ENCODE measurements around the gene TTLL5.
"Not testable (repeated sequence)": the region's sequence is repeated elsewhere in the genome, so short reads cannot be mapped to it uniquely, and the experiment has no call there.

The TTLL5 gene

DNA sequence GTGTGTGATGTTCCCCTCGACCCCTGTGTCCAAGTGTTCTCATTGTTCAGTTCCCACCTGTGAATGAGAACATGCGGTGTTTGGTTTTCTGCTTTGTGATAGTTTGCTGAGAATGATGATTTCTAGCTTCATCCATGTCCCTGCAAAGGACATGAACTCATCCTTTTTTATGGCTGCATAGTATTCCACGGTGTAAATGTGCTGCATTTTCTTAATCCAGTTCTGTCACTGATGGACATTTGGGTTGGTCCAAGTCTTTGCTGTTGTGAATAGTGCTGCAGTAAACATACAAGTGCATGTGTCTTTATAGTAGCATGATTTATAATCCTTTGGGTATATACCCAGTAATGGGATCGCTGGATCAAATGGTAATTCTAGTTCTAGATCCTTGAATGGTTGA is 259.4 kb downstream of the TTLL5 start:
- not testable (repeated sequence) for DNase-seq (ENCODE audit: low read depth); H3K27me3 ChIP-seq (replicated peaks; ENCODE audit: control insufficient read depth, insufficient read depth, low read length); H3K9ac ChIP-seq (ENCODE audit: low read length); H3K4me1 ChIP-seq (ENCODE audit: control insufficient read depth, insufficient read depth, low read length); H3K36me3 ChIP-seq (ENCODE audit: control insufficient read depth, insufficient read depth, low read length, severe bottlenecking); H3K9me3 ChIP-seq (ENCODE audit: control insufficient read depth, low read length); H3K4me3 ChIP-seq (ENCODE audit: low read length)

DNA sequence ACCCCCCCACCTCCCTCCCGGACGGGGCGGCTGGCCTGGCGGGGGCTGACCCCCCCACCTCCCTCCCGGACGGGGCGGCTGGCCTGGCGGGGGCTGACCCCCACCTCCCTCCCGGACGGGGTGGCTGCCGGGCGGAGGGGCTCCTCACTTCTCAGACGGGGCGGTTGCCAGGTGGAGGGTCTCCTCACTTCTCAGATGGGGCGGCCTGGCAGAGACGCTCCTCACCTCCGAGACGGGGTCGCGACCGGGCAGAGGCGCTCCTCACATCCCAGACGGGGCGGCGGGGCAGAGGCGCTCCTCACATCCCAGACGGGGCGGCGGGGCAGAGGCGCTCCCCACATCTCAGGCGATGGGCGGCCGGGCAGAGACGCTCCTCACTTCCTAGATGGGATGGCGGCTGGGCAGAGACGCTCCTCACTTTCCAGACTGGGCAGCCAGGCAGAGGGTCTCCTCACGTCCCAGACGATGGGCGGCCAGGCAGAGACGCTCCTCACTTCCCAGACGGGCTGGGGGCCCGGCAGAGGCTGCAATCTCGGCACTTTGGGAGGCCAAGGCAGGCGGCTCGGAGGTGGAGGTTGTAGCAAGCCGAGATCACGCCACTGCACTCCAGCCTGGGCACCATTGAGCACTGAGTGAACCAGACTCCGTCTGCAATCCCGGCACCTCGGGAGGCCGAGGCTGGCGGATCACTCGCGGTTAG is 264.2 kb downstream of the TTLL5 start:
- not testable (repeated sequence) for H3K9ac ChIP-seq (ENCODE audit: low read length); H3K9me3 ChIP-seq (ENCODE audit: control insufficient read depth, low read length); H3K4me1 ChIP-seq (ENCODE audit: control insufficient read depth, insufficient read depth, low read length); H3K4me3 ChIP-seq (ENCODE audit: low read length); H3K27me3 ChIP-seq (replicated peaks; ENCODE audit: control insufficient read depth, insufficient read depth, low read length); H3K36me3 ChIP-seq (ENCODE audit: control insufficient read depth, insufficient read depth, low read length, severe bottlenecking); DNase-seq (ENCODE audit: low read depth)

DNA sequence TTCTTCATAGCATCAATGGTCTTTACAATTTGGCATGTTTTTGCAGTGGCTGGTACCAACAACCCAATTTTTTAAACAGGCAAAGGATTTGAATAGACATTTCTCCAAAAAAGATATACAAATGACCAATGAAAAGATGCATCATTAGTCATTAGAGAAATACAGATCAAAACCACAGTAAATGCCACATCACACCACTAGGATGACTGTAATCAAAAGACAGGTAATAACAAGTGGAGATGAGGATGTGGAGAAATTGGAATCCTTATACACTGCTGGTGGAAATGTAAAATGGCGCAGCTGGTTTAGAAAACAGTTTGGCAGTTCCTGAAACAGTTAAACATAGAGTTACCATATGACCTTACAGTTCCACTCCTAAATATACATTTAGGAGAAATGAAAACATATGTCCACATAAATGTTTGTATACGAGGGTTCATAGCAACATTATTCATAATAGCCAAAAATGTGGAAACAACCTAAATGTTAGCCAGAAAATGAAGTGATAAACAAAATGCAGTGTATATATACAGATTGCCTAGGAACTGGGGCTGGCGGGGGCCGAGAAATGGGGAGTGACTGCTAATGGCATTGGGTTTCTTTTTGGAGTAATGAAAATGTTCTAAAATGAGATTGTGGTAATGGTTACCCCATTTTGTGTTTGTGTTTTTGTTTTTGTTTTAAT is 265.5 kb downstream of the TTLL5 start:
- DNase-seq (ENCODE audit: low read depth): no peak
- H3K36me3 ChIP-seq (ENCODE audit: control insufficient read depth, insufficient read depth, low read length, severe bottlenecking): peaks cover 6% of the 10 kb centered on the region
- no peaks in the 10 kb centered on the region for H3K9me3 ChIP-seq (ENCODE audit: control insufficient read depth, low read length)
- no peaks in the 10 kb centered on the region for H3K4me1 ChIP-seq (ENCODE audit: control insufficient read depth, insufficient read depth, low read length)
- no peaks in the 10 kb centered on the region for H3K27me3 ChIP-seq (replicated peaks; ENCODE audit: control insufficient read depth, insufficient read depth, low read length)
- no peak overlapping the region for H3K4me3 ChIP-seq (ENCODE audit: low read length)
- H3K9ac ChIP-seq (ENCODE audit: low read length): no peak overlapping the region

DNA sequence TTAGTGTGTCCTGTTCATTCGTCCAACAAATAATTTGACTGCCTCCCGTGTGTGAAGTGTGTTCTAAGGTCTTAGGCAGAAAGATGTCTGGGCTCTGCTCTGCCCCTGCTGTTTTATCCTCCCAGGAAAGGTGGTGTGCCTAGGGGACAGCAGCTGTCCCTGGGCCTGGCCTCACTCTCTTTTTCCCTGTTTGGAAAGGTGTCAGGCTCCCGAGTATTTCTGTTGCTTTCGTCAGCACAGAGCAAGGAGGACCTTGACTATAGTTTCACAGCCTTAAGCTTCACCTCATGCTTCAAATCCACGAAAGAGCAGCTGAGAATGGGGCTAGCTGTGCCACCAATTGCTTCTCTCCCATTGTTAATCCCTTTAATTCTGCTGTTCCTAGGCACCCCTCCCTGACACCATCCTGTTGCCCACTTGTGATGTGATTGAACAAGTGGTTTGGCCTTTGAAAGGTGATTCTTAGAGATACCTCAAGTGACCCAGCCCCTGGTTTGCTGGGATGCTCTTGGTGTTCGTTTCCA is 266.6 kb downstream of the TTLL5 start:
- peaks cover 6% of the 10 kb centered on the region for H3K36me3 ChIP-seq (ENCODE audit: control insufficient read depth, insufficient read depth, low read length, severe bottlenecking)
- H3K27me3 ChIP-seq (replicated peaks; ENCODE audit: control insufficient read depth, insufficient read depth, low read length): no peaks in the 10 kb centered on the region
- H3K9ac ChIP-seq (ENCODE audit: low read length): no peak overlapping the region
- no peak overlapping the region for H3K4me3 ChIP-seq (ENCODE audit: low read length)
- H3K4me1 ChIP-seq (ENCODE audit: control insufficient read depth, insufficient read depth, low read length): no peaks in the 10 kb centered on the region
- H3K9me3 ChIP-seq (ENCODE audit: control insufficient read depth, low read length): no peaks in the 10 kb centered on the region
- no peak for DNase-seq (ENCODE audit: low read depth)

DNA sequence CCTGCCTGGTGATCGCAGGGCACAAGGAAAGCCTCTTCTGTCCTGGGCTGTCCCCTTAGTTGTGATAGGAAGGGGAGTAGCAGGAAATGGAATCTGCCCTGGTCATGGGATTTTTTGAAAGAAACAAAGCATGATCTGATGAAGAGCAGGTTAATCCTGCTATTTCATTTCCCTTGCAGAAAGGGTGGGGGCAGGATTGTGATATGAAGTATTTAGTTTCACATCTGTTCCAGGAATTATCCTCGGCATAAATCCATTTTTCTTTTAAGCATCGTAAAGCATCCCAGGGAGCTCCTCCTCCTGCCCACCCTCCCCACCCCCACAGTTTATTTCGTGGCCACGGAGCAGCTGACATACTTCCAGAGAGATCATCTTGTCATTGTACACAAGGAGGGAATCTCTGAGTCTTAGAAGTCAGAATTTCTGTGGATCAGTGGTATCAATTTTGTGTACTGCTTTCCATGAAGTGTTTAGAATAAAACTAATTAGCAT is 267.7 kb downstream of the TTLL5 start:
- Histone ChIP-seq H3K9me3 (ENCODE audit: control insufficient read depth, low read length) (no peaks in the 10 kb centered on the region), H3K36me3 (ENCODE audit: control insufficient read depth, insufficient read depth, low read length, severe bottlenecking) (peaks cover 6% of the 10 kb centered on the region), H3K4me3 (ENCODE audit: low read length) (peak overlapping the region; percentile 60), H3K4me1 (ENCODE audit: control insufficient read depth, insufficient read depth, low read length) (no peaks in the 10 kb centered on the region), H3K27me3 (replicated peaks; ENCODE audit: control insufficient read depth, insufficient read depth, low read length) (no peaks in the 10 kb centered on the region), H3K9ac (ENCODE audit: low read length) (peak overlapping the region; percentile 12)
- peak; percentile 24 for DNase-seq (ENCODE audit: low read depth)

DNA sequence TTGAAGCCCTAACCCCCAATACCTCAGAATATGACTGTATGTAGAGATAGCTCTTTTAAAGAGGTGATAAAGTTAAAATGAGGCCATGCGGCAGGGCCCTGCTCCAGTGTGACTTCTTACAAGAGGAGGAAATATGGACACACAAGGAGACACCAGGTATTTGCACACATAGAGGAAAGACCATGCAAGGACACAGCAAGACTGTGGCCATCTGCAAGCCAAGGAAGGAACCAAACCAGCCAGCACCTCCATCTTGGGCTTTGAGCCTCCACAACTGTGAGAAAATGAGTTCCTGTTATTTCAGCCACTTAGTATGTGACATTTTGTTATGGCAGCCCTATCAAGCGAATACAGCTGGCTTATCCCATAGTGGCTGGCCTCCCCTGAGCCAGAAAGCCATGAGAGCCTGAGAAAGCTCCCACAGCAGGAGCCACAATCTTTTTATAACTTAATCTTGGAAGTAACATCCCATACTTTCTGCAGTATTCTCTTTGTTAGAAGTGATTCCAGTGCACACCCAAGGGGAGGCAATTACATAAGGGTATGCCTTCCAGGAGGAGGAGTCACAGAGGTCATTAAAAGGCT is 272.8 kb downstream of the TTLL5 start:
- H3K4me3 ChIP-seq (ENCODE audit: low read length): no peak overlapping the region
- H3K4me1 ChIP-seq (ENCODE audit: control insufficient read depth, insufficient read depth, low read length): no peaks in the 10 kb centered on the region
- no peaks in the 10 kb centered on the region for H3K27me3 ChIP-seq (replicated peaks; ENCODE audit: control insufficient read depth, insufficient read depth, low read length)
- no peaks in the 10 kb centered on the region for H3K9me3 ChIP-seq (ENCODE audit: control insufficient read depth, low read length)
- DNase-seq (ENCODE audit: low read depth): no peak
- no peak overlapping the region for H3K9ac ChIP-seq (ENCODE audit: low read length)
- peaks cover 6% of the 10 kb centered on the region for H3K36me3 ChIP-seq (ENCODE audit: control insufficient read depth, insufficient read depth, low read length, severe bottlenecking)

DNA sequence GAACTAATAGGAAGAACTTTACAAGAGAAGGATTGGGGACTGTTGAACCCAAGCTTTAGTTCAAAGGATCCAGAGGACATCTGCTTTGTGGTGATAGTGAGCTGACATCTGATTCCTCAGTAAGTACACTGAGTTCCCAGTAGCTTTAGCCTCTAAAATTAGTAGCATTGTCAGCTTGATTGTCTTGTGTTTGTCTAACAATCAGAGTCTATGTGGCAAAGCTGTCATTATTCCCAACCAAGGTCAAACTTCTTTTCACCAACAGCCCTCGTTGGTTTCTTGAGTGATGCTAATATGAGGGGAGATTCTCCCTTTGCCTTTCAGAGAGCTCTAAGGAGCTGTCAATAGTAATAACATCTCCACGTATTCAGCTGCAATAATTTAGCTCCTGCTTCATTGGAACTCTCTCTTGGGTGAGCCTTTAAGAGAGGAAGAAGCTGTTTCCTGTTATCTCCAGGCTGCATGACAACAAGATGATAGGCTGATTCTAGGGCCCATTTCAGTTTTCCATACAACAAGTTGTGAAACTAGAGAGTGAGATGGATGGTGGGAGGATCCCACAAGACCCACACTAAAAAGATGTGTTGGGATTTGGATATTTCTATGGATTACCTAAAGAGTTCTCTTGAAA is 274.1 kb downstream of the TTLL5 start:
- no peak for DNase-seq (ENCODE audit: low read depth)

DNA sequence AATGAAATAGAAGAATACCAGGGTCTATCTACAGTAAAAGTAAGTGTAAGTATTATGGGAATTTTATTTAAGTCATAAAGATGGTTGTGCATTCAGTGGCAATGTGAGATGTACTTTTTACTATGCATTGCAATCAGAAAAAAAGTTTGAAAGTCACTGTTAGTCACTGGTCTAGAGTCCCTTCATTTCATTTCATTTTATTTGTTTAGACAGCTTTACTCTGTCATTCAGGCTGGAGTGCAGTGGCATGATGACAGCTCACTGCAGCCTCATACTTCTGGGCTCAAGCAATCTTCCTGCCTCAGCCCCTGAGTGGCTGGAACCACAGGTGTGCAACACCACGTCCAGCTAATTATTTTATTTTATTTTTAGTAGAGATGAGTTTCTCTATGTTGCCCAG is 278.2 kb downstream of the TTLL5 start:
- no peaks in the 10 kb centered on the region for H3K4me1 ChIP-seq (ENCODE audit: control insufficient read depth, insufficient read depth, low read length)
- H3K9me3 ChIP-seq (ENCODE audit: control insufficient read depth, low read length): no peaks in the 10 kb centered on the region
- no peak overlapping the region for H3K4me3 ChIP-seq (ENCODE audit: low read length)
- no peaks in the 10 kb centered on the region for H3K27me3 ChIP-seq (replicated peaks; ENCODE audit: control insufficient read depth, insufficient read depth, low read length)
- no peak overlapping the region for H3K9ac ChIP-seq (ENCODE audit: low read length)
- no peak for DNase-seq (ENCODE audit: low read depth)
- H3K36me3 ChIP-seq (ENCODE audit: control insufficient read depth, insufficient read depth, low read length, severe bottlenecking): no peaks in the 10 kb centered on the region

More for the DNA sequence above, 274.1 kb downstream of the TTLL5 start:
- Histone ChIP-seq H3K4me3 (ENCODE audit: low read length) (no peak overlapping the region), H3K9me3 (ENCODE audit: control insufficient read depth, low read length) (no peaks in the 10 kb centered on the region), H3K27me3 (replicated peaks; ENCODE audit: control insufficient read depth, insufficient read depth, low read length) (no peaks in the 10 kb centered on the region), H3K36me3 (ENCODE audit: control insufficient read depth, insufficient read depth, low read length, severe bottlenecking) (peaks cover 6% of the 10 kb centered on the region), H3K9ac (ENCODE audit: low read length) (no peak overlapping the region), H3K4me1 (ENCODE audit: control insufficient read depth, insufficient read depth, low read length) (no peaks in the 10 kb centered on the region)

DNA sequence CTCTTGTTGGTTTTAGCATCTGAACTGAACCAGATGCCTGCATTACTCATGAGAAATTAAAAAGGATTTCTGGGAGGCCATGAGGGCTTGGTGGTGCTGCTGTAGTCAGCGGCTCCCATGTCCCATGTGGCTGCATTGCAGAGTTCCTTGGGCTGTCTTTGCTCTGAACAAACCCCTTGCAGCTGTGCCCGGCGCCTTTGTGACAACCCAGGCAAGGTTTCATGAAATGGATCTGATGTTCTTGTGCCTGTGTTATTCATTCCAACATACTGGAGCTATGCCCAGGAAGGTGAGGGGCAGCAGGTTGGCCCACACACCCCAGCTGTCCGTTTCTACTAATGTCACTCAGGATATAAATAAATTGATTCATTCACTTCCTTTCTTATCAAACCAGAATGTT is 280.0 kb downstream of the TTLL5 start:
- H3K4me3 ChIP-seq (ENCODE audit: low read length): no peak overlapping the region
- no peaks in the 10 kb centered on the region for H3K27me3 ChIP-seq (replicated peaks; ENCODE audit: control insufficient read depth, insufficient read depth, low read length)
- no peaks in the 10 kb centered on the region for H3K9me3 ChIP-seq (ENCODE audit: control insufficient read depth, low read length)
- no peaks in the 10 kb centered on the region for H3K4me1 ChIP-seq (ENCODE audit: control insufficient read depth, insufficient read depth, low read length)
- no peak overlapping the region for H3K9ac ChIP-seq (ENCODE audit: low read length)
- DNase-seq (ENCODE audit: low read depth): peak; percentile 17
- no peaks in the 10 kb centered on the region for H3K36me3 ChIP-seq (ENCODE audit: control insufficient read depth, insufficient read depth, low read length, severe bottlenecking)

DNA sequence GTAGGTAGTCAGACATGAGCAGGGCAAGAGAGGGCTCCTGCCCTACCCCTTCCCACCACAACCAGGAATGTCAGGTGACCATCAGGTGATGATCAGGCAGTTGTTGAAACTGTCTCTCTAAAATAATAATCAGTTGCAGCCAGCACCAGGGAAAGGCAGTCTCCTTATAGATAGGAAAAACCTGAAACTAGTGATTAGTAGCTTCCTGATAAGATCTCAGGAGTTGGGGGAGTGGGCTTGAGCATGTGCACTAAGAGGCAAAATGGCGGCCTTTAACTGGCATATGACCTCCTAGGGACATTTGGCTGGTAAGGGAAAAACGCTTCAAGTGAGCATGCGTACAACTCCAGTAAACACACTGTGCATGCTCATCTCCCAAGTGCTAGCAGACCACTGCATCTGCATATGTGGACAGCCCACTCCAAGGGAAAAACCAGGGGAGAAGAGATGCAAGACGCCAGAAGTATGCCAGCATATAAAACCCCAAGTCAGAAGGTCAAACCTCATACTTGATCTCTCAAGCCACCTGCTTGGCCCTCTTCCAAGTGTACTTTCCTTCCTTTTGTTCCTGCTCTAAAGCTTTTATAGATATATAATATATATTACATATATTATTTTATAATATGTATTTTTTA is 283.7 kb downstream of the TTLL5 start:
- H3K4me1 ChIP-seq (ENCODE audit: control insufficient read depth, insufficient read depth, low read length): no peaks in the 10 kb centered on the region
- no peak overlapping the region for H3K4me3 ChIP-seq (ENCODE audit: low read length)
- no peaks in the 10 kb centered on the region for H3K36me3 ChIP-seq (ENCODE audit: control insufficient read depth, insufficient read depth, low read length, severe bottlenecking)
- no peaks in the 10 kb centered on the region for H3K27me3 ChIP-seq (replicated peaks; ENCODE audit: control insufficient read depth, insufficient read depth, low read length)
- no peaks in the 10 kb centered on the region for H3K9me3 ChIP-seq (ENCODE audit: control insufficient read depth, low read length)
- H3K9ac ChIP-seq (ENCODE audit: low read length): no peak overlapping the region
- no peak for DNase-seq (ENCODE audit: low read depth)

DNA sequence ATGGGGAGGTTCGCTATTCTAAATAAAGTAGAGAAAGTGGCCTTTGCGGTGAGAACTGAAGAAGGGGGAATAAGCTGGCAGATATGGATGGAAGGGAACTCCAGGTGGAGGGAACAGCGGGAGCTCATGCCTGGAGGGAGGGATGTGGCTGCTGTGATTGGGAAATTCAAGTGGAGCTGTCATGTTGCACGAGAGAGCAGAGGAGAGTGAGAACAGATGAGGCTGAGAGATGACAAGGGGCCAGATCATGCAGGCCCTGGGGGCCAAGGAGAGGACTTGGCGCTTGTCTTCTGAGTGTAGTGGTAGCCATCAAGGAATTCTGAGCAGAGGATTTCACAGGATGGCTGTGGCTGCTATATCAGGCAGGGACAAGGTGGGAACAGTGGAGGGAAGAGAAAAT is 285.7 kb downstream of the TTLL5 start:
- H3K27me3 ChIP-seq (replicated peaks; ENCODE audit: control insufficient read depth, insufficient read depth, low read length): no peaks in the 10 kb centered on the region
- no peak overlapping the region for H3K9ac ChIP-seq (ENCODE audit: low read length)
- no peak overlapping the region for H3K4me3 ChIP-seq (ENCODE audit: low read length)
- DNase-seq (ENCODE audit: low read depth): no peak
- H3K4me1 ChIP-seq (ENCODE audit: control insufficient read depth, insufficient read depth, low read length): no peaks in the 10 kb centered on the region
- no peaks in the 10 kb centered on the region for H3K9me3 ChIP-seq (ENCODE audit: control insufficient read depth, low read length)
- no peaks in the 10 kb centered on the region for H3K36me3 ChIP-seq (ENCODE audit: control insufficient read depth, insufficient read depth, low read length, severe bottlenecking)
